ENCODE data around the gene NTN1.

DNA sequence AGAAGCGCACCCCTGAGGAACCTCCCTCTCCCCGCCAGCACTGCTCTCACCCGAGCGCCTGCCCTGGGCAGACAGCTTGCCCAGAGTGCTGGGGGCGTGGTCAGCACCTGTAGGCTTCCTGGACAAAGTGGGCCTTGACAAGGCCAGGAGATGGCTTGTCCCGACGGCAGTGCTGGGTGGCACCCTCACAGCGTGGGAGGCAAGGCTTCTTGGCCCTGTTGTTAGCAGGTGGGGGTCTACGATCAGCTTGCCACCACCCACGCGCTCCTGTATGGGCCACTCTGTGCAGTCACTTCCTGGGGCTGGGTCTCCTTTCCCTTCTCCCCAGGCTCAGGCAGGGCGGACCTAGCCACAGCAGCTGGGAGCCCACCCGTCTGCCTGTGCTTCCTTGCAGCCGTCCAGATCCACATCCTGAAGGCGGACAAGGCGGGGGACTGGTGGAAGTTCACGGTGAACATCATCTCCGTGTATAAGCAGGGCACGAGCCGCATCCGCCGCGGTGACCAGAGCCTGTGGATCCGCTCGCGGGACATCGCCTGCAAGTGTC lies 218.0 kb downstream of the NTN1 start:
- TF ChIP-seq ZNF555 (tag by site-specific recombination; conservative IDR thresholded peaks at IDR 0.05) (no peak), CTCF (tag by site-specific recombination; IDR thresholded peaks at IDR 0.05) (no peak), ZBTB1 (tag by site-specific recombination; IDR thresholded peaks at IDR 0.05) (no peak), ZNF311 (tag by site-specific recombination; IDR thresholded peaks at IDR 0.05; ENCODE audit: borderline replicate concordance) (no peak)

Measured in HEK293 (cell line).